ENCODE data around the gene PRR12. TPM values are rescaled to one million over a fixed set of nuclear protein-coding genes. Genes with fewer than 3 reads are reported as not detected.
A peak's percentile ranks its signal among the peaks of the same experiment; 100 is the strongest.

Gene PRR12
- total and polyA plus RNA-seq, 9 of the 15 experiments (the other 6 are each of a cell fraction or from before 2014, with no cell fraction given), result 0.01 to 21.1 (median 0.98) TPM

DNA sequence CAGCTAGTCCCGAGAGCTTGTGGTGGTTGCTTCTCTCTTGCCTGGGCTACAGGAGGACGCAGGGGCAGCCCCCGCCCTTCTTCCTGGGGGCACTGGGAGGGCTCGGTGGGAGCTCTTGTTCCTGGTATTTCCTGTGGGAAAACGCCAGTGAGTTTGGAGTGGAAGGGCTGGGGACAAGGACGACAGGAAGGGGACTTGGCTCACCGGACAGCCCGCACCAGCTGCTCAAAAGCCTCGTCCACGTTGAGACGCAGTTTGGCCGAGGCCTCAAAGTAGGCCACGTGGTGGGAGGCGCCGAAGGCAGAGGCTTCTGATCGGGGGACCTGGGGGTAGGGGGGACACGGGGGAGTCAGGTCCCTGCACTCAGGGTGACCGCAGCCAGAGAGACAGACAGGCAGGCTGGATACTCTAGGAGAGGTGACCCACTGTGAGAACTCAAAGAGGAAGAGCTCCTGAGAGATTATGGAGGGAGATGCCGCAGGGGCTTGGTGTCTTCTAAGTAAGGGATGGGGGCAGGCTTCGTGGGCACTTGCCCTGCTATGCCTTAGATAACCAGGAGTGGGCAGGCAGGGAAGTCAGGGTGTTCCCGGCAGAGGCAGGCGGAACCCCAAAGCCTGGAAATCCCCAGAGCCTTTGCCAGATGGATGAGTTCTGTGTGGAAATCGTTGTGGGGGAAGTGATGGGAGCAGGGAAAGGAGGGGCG lies 44.7 kb downstream of the PRR12 start:
- ChIA-PET CTCF (ENCODE audit: low intra/inter-chr PET ratio) (no interaction called here), POLR2A (interaction anchor here (0.7 kb wide), 1 partner anchor 45 kb away, joined by 3 read pairs; no protein-coding TSS in a partner anchor)
- Histone ChIP-seq H2AFZ (ENCODE audit: low read depth, low read length) (no peak overlapping the region), H3K4me1 (replicated peaks in 1 of 2; ENCODE audit: control insufficient read depth in 2 of 2, insufficient read depth in 2 of 2, low read length in 2 of 2) (peaks cover 16 to 47% of the 10 kb centered on the region in 2 experiments), H3K79me2 (ENCODE audit: control insufficient read depth, insufficient read depth, low read length) (no peaks in the 10 kb centered on the region), H4K20me1 (replicated peaks; ENCODE audit: control insufficient read depth, insufficient read depth, low read length) (no peaks in the 10 kb centered on the region), H3K36me3 (ENCODE audit: control insufficient read depth, insufficient read depth, low read length) (no peaks in the 10 kb centered on the region), H3K27ac (ENCODE audit: extremely low read depth, low read depth, low read length) (no peak overlapping the region), H3K27me3 (ENCODE audit: control insufficient read depth in 2 of 2, insufficient read depth in 2 of 2, low read length in 2 of 2) (no peaks in the 10 kb centered on the region), H3K4me3 (no peak overlapping the region), H3K9me1 (ENCODE audit: control insufficient read depth, insufficient read depth, low read length) (no peaks in the 10 kb centered on the region), H3K4me2 (ENCODE audit: insufficient read depth, low read length) (no peak overlapping the region), H3K9me3 (replicated peaks; ENCODE audit: control insufficient read depth, insufficient read depth, low read depth, low read length) (no peaks in the 10 kb centered on the region), H3K9ac (ENCODE audit: insufficient read depth in 1 of 2, low read depth in 2 of 2, low read length in 2 of 2) (peak overlapping the region in 1 of 2 experiments; percentile 73; a peak in 2 of 4 replicates)
- in situ Hi-C loops (cut with MboI) (no loop called here), intact Hi-C loops (cut with micrococcal nuclease) (no loop called here)
- TF ChIP-seq, protein P1, sequence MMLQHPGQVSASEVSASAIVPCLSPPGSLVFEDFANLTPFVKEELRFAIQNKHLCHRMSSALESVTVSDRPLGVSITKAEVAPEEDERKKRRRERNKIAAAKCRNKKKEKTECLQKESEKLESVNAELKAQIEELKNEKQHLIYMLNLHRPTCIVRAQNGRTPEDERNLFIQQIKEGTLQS (IDR thresholded peaks at IDR 0.05), result no peak
- TF ChIP-seq, protein P1 (CRISPR knock-in tag; conservative IDR thresholded peaks at IDR 0.05), result no peak
- TF ChIP-seq, protein P2, sequence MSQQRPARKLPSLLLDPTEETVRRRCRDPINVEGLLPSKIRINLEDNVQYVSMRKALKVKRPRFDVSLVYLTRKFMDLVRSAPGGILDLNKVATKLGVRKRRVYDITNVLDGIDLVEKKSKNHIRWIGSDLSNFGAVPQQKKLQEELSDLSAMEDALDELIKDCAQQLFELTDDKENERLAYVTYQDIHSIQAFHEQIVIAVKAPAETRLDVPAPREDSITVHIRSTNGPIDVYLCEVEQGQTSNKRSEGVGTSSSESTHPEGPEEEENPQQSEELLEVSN (IDR thresholded peaks at IDR 0.05; ENCODE audit: borderline replicate concordance in 1 of 2, extremely low read depth in 1 of 2, insufficient read depth in 1 of 2, insufficient read length in 1 of 2, low read depth in 1 of 2, low read length in 1 of 2, poor library complexity in 1 of 2, severe bottlenecking in 1 of 2), result peak in 1 of 2 experiments; percentile 21
- TF ChIP-seq ZNF696 (CRISPR knock-in tag; conservative IDR thresholded peaks at IDR 0.05) (no peak), POLR2G (IDR thresholded peaks at IDR 0.05; ENCODE audit: low read depth, low read length) (peak; percentile 41; the same call in 1 of the 2 replicates), CEBPB (tag; IDR thresholded peaks at IDR 0.05) (no peak)
- ATAC-seq, result no peak
- FAIRE-seq, result no peak
- BruUV-seq (replicated peaks), result no TSS peak
- no peak for DNase-seq (ENCODE audit: extremely low read depth in 1 of 4, low spot score in 3 of 4)
- 49% methylated on average over 21 of the region's 24 CpGs for WGBS (ENCODE audit: insufficient coverage, low coverage, missing lambda C conversion rate)

Measured in K562 (cell line).